ENCODE measurements around the gene TUBGCP5. TPM values are rescaled to one million over a fixed set of nuclear protein-coding genes. Genes with fewer than 3 reads are reported as not detected.

Gene TUBGCP5
- total RNA-seq, 1 donor from 2014 or later, result 12.9 TPM

- Histone ChIP-seq H3K27me3 (ENCODE audit: control insufficient read depth, insufficient read depth, low read length) (no peaks in the 10 kb centered on the region), H3K4me3 (ENCODE audit: low read depth, low read length) (no peak overlapping the region), H3K36me3 (ENCODE audit: control insufficient read depth, insufficient read depth, low read length) (no peaks in the 10 kb centered on the region)
- DNase-seq (ENCODE audit: low read depth) (no peak), FAIRE-seq (no peak)
- TF ChIP-seq CTCF (IDR thresholded peaks at IDR 0.05; ENCODE audit: insufficient read depth, low read length, severe bottlenecking), result no peak
These were observed 65.4 kb downstream of the TUBGCP5 start for GRCh38 chr15:22973987-22974386.

GRCh38 chr15:22973286-22973685, 66.1 kb downstream of the TUBGCP5 start:
- DNase-seq (ENCODE audit: low read depth), result no peak
- no peak overlapping the region for H3K4me3 ChIP-seq (ENCODE audit: low read depth, low read length)
- H3K36me3 ChIP-seq (ENCODE audit: control insufficient read depth, insufficient read depth, low read length), result no peaks in the 10 kb centered on the region
- no peak for FAIRE-seq
- TF ChIP-seq CTCF (IDR thresholded peaks at IDR 0.05; ENCODE audit: insufficient read depth, low read length, severe bottlenecking), result no peak
- no peaks in the 10 kb centered on the region for H3K27me3 ChIP-seq (ENCODE audit: control insufficient read depth, insufficient read depth, low read length)

GRCh38 chr15:22969489-22969888, 69.9 kb downstream of the TUBGCP5 start:
- FAIRE-seq (no peak), DNase-seq (ENCODE audit: low read depth) (no peak)
- Histone ChIP-seq H3K36me3 (ENCODE audit: control insufficient read depth, insufficient read depth, low read length) (peaks cover 3% of the 10 kb centered on the region), H3K27me3 (ENCODE audit: control insufficient read depth, insufficient read depth, low read length) (no peaks in the 10 kb centered on the region), H3K4me3 (ENCODE audit: low read depth, low read length) (no peak overlapping the region)
- no peak for TF ChIP-seq CTCF (IDR thresholded peaks at IDR 0.05; ENCODE audit: insufficient read depth, low read length, severe bottlenecking)

GRCh38 chr15:22968366-22968765, 71.0 kb downstream of the TUBGCP5 start:
- H3K4me3 ChIP-seq (ENCODE audit: low read depth, low read length), result no peak overlapping the region
- no peaks in the 10 kb centered on the region for H3K27me3 ChIP-seq (ENCODE audit: control insufficient read depth, insufficient read depth, low read length)
- TF ChIP-seq CTCF (IDR thresholded peaks at IDR 0.05; ENCODE audit: insufficient read depth, low read length, severe bottlenecking), result no peak
- FAIRE-seq (no peak), DNase-seq (ENCODE audit: low read depth) (peak; percentile 93)
- H3K36me3 ChIP-seq (ENCODE audit: control insufficient read depth, insufficient read depth, low read length), result peaks cover 3% of the 10 kb centered on the region

- DNase-seq (ENCODE audit: low read depth) (no peak), FAIRE-seq (no peak)
- H3K27me3 ChIP-seq (ENCODE audit: control insufficient read depth, insufficient read depth, low read length), result no peaks in the 10 kb centered on the region
- H3K4me3 ChIP-seq (ENCODE audit: low read depth, low read length), result no peak overlapping the region
- H3K36me3 ChIP-seq (ENCODE audit: control insufficient read depth, insufficient read depth, low read length), result peaks cover 3% of the 10 kb centered on the region
- no peak for TF ChIP-seq CTCF (IDR thresholded peaks at IDR 0.05; ENCODE audit: insufficient read depth, low read length, severe bottlenecking)
These were observed 72.1 kb downstream of the TUBGCP5 start for GRCh38 chr15:22967084-22967770.
